ENCODE results near the gene COL4A4.

The COL4A4 gene

DNA sequence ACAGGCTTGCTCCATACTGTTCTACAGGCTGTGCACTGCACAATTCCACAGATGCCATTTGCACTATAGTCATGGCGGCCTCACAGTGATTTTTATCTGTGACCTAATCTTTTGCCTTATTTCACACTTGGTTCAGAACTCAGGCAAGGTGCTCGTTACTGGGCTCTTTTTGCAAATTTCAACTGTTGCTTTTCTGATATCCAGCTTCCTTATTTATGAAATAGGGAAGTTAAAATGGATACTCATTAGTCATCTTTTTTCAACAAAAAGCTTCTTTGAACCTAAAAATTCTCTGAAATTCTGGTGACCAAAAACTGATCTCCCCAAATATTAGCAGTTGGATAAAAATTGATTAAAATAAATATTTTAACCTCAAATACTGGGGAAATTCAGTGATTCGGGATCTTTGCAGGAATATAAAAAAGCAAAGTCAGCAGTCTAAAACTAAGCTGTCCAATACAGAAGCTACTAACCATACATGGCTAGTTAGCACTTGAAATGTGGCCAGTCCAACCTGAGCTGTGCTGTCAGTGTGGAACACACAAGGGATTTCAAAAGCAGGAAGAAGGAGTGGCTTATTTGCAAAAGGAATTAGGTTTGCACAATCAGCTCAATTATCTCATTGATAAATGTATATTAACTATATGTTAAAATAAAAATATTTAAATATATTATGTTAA lies 134.4 kb downstream of the COL4A4 start:
- TF ChIP-seq, protein P1, sequence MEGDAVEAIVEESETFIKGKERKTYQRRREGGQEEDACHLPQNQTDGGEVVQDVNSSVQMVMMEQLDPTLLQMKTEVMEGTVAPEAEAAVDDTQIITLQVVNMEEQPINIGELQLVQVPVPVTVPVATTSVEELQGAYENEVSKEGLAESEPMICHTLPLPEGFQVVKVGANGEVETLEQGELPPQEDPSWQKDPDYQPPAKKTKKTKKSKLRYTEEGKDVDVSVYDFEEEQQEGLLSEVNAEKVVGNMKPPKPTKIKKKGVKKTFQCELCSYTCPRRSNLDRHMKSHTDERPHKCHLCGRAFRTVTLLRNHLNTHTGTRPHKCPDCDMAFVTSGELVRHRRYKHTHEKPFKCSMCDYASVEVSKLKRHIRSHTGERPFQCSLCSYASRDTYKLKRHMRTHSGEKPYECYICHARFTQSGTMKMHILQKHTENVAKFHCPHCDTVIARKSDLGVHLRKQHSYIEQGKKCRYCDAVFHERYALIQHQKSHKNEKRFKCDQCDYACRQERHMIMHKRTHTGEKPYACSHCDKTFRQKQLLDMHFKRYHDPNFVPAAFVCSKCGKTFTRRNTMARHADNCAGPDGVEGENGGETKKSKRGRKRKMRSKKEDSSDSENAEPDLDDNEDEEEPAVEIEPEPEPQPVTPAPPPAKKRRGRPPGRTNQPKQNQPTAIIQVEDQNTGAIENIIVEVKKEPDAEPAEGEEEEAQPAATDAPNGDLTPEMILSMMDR (IDR thresholded peaks at IDR 0.05; ENCODE audit: borderline replicate concordance, extremely low read depth, low read length, poor library complexity, severe bottlenecking), result no peak
- TF ChIP-seq EZH2 (IDR thresholded peaks at IDR 0.05; ENCODE audit: borderline replicate concordance, low read depth, low read length, severe bottlenecking), result no peak
- no peak overlapping the region for H3K4me2 ChIP-seq (ENCODE audit: insufficient read depth, low read length)
- H3K27me3 ChIP-seq (ENCODE audit: insufficient read depth, low read length, poor library complexity), result no peaks in the 10 kb centered on the region
- H3K36me3 ChIP-seq (ENCODE audit: insufficient read depth, low read length), result no peaks in the 10 kb centered on the region
- H3K9me3 ChIP-seq (ENCODE audit: insufficient read depth, low read length, severe bottlenecking), result no peaks in the 10 kb centered on the region
- no peak overlapping the region for H3K27ac ChIP-seq (ENCODE audit: low read length)
- H3K79me2 ChIP-seq (ENCODE audit: insufficient read depth, low read length), result no peaks in the 10 kb centered on the region
- no peak for DNase-seq
- H3K9ac ChIP-seq (ENCODE audit: low read depth, low read length), result no peak overlapping the region
- no peak for ATAC-seq (ENCODE audit: insufficient read depth, low read depth)
- no peak overlapping the region for H3K4me3 ChIP-seq (ENCODE audit: low read depth in 1 of 2, low read length in 2 of 2)
- H3K4me1 ChIP-seq (ENCODE audit: insufficient read depth, low read length), result no peaks in the 10 kb centered on the region
- no peak overlapping the region for H2AFZ ChIP-seq (ENCODE audit: low read depth, low read length)
- no peaks in the 10 kb centered on the region for H4K20me1 ChIP-seq (ENCODE audit: insufficient read depth, low read length)

DNA sequence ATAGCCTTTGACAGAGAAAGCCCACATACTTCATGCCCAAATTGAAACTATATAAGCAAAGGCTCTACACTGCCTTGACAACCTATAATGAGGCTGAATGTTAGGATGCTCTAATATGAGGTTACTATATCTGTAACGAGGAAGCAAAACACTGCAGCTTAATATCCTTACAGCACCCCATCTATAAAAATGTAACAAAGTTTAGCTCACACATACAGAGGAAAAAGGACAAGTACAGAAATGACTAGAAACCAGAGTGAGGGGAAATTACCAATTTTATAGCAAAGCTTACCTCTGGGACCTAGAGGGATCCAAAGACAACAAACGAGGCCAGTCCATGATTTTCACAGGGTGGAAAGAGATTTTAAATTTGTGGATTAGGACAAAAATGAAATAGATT lies 138.5 kb downstream of the COL4A4 start:
- Histone ChIP-seq H3K4me2 (ENCODE audit: insufficient read depth, low read length) (no peak overlapping the region), H4K20me1 (ENCODE audit: insufficient read depth, low read length) (no peaks in the 10 kb centered on the region), H3K27me3 (ENCODE audit: insufficient read depth, low read length, poor library complexity) (no peaks in the 10 kb centered on the region), H2AFZ (ENCODE audit: low read depth, low read length) (no peak overlapping the region), H3K36me3 (ENCODE audit: insufficient read depth, low read length) (no peaks in the 10 kb centered on the region), H3K9me3 (ENCODE audit: insufficient read depth, low read length, severe bottlenecking) (no peaks in the 10 kb centered on the region), H3K4me1 (ENCODE audit: insufficient read depth, low read length) (no peaks in the 10 kb centered on the region), H3K27ac (ENCODE audit: low read length) (no peak overlapping the region), H3K4me3 (ENCODE audit: low read depth in 1 of 2, low read length in 2 of 2) (no peak overlapping the region), H3K79me2 (ENCODE audit: insufficient read depth, low read length) (no peaks in the 10 kb centered on the region), H3K9ac (ENCODE audit: low read depth, low read length) (no peak overlapping the region)
- TF ChIP-seq EZH2 (IDR thresholded peaks at IDR 0.05; ENCODE audit: borderline replicate concordance, low read depth, low read length, severe bottlenecking), result no peak
- TF ChIP-seq, protein P1 (IDR thresholded peaks at IDR 0.05; ENCODE audit: borderline replicate concordance, extremely low read depth, low read length, poor library complexity, severe bottlenecking), result no peak
- no peak for ATAC-seq (ENCODE audit: insufficient read depth, low read depth)
- DNase-seq, result no peak

DNA sequence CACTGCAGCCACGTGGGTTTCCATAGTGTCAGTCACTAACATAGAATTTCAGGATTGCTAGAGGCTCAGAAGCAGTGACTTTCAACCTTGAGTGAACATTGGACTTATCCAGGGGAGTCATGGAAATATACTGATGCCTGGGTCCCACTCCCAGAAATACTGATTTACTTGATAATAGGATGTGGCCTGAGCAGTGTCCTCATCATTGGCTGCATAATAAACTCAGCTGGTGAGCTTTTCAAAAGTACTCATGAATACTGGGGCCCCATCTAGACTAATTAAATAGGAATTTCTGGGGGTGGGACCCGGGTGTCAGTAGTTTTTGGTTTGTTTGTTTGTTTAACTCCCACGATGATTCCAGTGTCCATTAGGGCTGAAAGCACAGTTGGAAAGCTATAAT lies 141.4 kb downstream of the COL4A4 start:
- Histone ChIP-seq H3K9me3 (ENCODE audit: insufficient read depth, low read length, severe bottlenecking) (no peaks in the 10 kb centered on the region), H3K4me3 (ENCODE audit: low read depth in 1 of 2, low read length in 2 of 2) (no peak overlapping the region), H3K36me3 (ENCODE audit: insufficient read depth, low read length) (no peaks in the 10 kb centered on the region), H4K20me1 (ENCODE audit: insufficient read depth, low read length) (no peaks in the 10 kb centered on the region), H3K27me3 (ENCODE audit: insufficient read depth, low read length, poor library complexity) (no peaks in the 10 kb centered on the region), H3K27ac (ENCODE audit: low read length) (no peak overlapping the region), H2AFZ (ENCODE audit: low read depth, low read length) (no peak overlapping the region), H3K4me1 (ENCODE audit: insufficient read depth, low read length) (no peaks in the 10 kb centered on the region), H3K79me2 (ENCODE audit: insufficient read depth, low read length) (no peaks in the 10 kb centered on the region), H3K4me2 (ENCODE audit: insufficient read depth, low read length) (no peak overlapping the region), H3K9ac (ENCODE audit: low read depth, low read length) (no peak overlapping the region)
- TF ChIP-seq, protein P1 (IDR thresholded peaks at IDR 0.05; ENCODE audit: borderline replicate concordance, extremely low read depth, low read length, poor library complexity, severe bottlenecking), result no peak
- no peak for TF ChIP-seq EZH2 (IDR thresholded peaks at IDR 0.05; ENCODE audit: borderline replicate concordance, low read depth, low read length, severe bottlenecking)
- ATAC-seq (ENCODE audit: insufficient read depth, low read depth) (no peak), DNase-seq (no peak)

Measured in DND-41 (cell line).